ENCODE results near the gene MYH3.

- TF ChIP-seq POLR2A (IDR thresholded peaks at IDR 0.05; ENCODE audit: extremely low read depth, insufficient read length), result no peak
- TF ChIP-seq, protein P1, sequence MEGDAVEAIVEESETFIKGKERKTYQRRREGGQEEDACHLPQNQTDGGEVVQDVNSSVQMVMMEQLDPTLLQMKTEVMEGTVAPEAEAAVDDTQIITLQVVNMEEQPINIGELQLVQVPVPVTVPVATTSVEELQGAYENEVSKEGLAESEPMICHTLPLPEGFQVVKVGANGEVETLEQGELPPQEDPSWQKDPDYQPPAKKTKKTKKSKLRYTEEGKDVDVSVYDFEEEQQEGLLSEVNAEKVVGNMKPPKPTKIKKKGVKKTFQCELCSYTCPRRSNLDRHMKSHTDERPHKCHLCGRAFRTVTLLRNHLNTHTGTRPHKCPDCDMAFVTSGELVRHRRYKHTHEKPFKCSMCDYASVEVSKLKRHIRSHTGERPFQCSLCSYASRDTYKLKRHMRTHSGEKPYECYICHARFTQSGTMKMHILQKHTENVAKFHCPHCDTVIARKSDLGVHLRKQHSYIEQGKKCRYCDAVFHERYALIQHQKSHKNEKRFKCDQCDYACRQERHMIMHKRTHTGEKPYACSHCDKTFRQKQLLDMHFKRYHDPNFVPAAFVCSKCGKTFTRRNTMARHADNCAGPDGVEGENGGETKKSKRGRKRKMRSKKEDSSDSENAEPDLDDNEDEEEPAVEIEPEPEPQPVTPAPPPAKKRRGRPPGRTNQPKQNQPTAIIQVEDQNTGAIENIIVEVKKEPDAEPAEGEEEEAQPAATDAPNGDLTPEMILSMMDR (IDR thresholded peaks at IDR 0.05; ENCODE audit: low read depth, low read length), result no peak
- TF ChIP-seq MYC (IDR thresholded peaks at IDR 0.05; ENCODE audit: low read depth, low read length), result no peak
- no peak for TF ChIP-seq MAX (IDR thresholded peaks at IDR 0.05; ENCODE audit: low read depth, low read length)
Measured at GRCh38 chr17:10649602-10650001, 7.5 kb downstream of the MYH3 start.
